ENCODE data around the gene PCSK5. TPM values are rescaled to one million over a fixed set of nuclear protein-coding genes. Genes with fewer than 3 reads are reported as not detected.

PCSK5 gene
- polyA plus RNA-seq, 1 donor (not counting 4 experiments of a cell fraction or from before 2014, with no cell fraction given): 1.9 TPM

- no peak overlapping the region for H3K4me2 ChIP-seq (ENCODE audit: control insufficient read depth, extremely low read depth, insufficient read depth, low read depth, low read length)
- no peaks in the 10 kb centered on the region for H3K79me2 ChIP-seq (ENCODE audit: control insufficient read depth, insufficient read depth, low read length)
- TF ChIP-seq, protein P1, sequence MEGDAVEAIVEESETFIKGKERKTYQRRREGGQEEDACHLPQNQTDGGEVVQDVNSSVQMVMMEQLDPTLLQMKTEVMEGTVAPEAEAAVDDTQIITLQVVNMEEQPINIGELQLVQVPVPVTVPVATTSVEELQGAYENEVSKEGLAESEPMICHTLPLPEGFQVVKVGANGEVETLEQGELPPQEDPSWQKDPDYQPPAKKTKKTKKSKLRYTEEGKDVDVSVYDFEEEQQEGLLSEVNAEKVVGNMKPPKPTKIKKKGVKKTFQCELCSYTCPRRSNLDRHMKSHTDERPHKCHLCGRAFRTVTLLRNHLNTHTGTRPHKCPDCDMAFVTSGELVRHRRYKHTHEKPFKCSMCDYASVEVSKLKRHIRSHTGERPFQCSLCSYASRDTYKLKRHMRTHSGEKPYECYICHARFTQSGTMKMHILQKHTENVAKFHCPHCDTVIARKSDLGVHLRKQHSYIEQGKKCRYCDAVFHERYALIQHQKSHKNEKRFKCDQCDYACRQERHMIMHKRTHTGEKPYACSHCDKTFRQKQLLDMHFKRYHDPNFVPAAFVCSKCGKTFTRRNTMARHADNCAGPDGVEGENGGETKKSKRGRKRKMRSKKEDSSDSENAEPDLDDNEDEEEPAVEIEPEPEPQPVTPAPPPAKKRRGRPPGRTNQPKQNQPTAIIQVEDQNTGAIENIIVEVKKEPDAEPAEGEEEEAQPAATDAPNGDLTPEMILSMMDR (optimal IDR thresholded peaks at IDR 0.05 in 1 of 3, IDR thresholded peaks at IDR 0.05 in 1 of 3, conservative IDR thresholded peaks at IDR 0.05 in 1 of 3; ENCODE audit: extremely low read depth in 1 of 3, insufficient read depth in 2 of 3, low read length in 3 of 3): no peak
- TF ChIP-seq EZH2 (IDR thresholded peaks at IDR 0.05; ENCODE audit: low read length): no peak
- H2AFZ ChIP-seq (ENCODE audit: control insufficient read depth, low read length): no peak overlapping the region
- H3K4me1 ChIP-seq (ENCODE audit: control insufficient read depth, extremely low read depth, insufficient read depth, low read length): no peaks in the 10 kb centered on the region
- no peak for FAIRE-seq
- H3K4me3 ChIP-seq (ENCODE audit: control insufficient read depth in 2 of 3, extremely low read depth in 1 of 3, insufficient read depth in 2 of 3, low read depth in 1 of 3, low read length in 3 of 3): no peak overlapping the region
- no peaks in the 10 kb centered on the region for H3K36me3 ChIP-seq (ENCODE audit: control insufficient read depth in 2 of 2, extremely low read depth in 1 of 2, insufficient read depth in 2 of 2, low read length in 2 of 2)
- no peaks in the 10 kb centered on the region for H3K9me3 ChIP-seq (ENCODE audit: control insufficient read depth, low read depth, low read length)
- H4K20me1 ChIP-seq (ENCODE audit: control insufficient read depth, extremely low read depth, insufficient read depth, low read length): no peaks in the 10 kb centered on the region
- no peaks in the 10 kb centered on the region for H3K9me1 ChIP-seq (ENCODE audit: control insufficient read depth, extremely low read depth, insufficient read depth, low read length)
- H3K27me3 ChIP-seq (ENCODE audit: control insufficient read depth, extremely low read depth, insufficient read depth, low read length): no peaks in the 10 kb centered on the region
- dilution Hi-C loops (cut with MboI; ENCODE audit: extremely low pct_ligation_motif_present, low sequenced_read_pairs): loop anchor here (25.0 kb wide), 1 partner anchor 616 kb away; no protein-coding TSS in a partner anchor
- no peak overlapping the region for H3K9ac ChIP-seq (ENCODE audit: control insufficient read depth, extremely low read depth, insufficient read depth, low read length)
- no peak for DNase-seq (ENCODE audit: low read depth, low spot score)
- H3K27ac ChIP-seq (ENCODE audit: control insufficient read depth, insufficient read depth, low read length): no peak overlapping the region
Observed at GRCh38 chr9:75878488-75878860, 12.0 kb upstream of the PCSK5 start.

- no peaks in the 10 kb centered on the region for H3K36me3 ChIP-seq (ENCODE audit: control insufficient read depth in 2 of 2, extremely low read depth in 1 of 2, insufficient read depth in 2 of 2, low read length in 2 of 2)
- H3K79me2 ChIP-seq (ENCODE audit: control insufficient read depth, insufficient read depth, low read length): no peaks in the 10 kb centered on the region
- no peak overlapping the region for H3K4me3 ChIP-seq (ENCODE audit: control insufficient read depth in 2 of 3, extremely low read depth in 1 of 3, insufficient read depth in 2 of 3, low read depth in 1 of 3, low read length in 3 of 3)
- no peak overlapping the region for H3K4me2 ChIP-seq (ENCODE audit: control insufficient read depth, extremely low read depth, insufficient read depth, low read depth, low read length)
- no peaks in the 10 kb centered on the region for H3K4me1 ChIP-seq (ENCODE audit: control insufficient read depth, extremely low read depth, insufficient read depth, low read length)
- no peak overlapping the region for H3K27ac ChIP-seq (ENCODE audit: control insufficient read depth, insufficient read depth, low read length)
- dilution Hi-C loops (cut with MboI; ENCODE audit: extremely low pct_ligation_motif_present, low sequenced_read_pairs): loop anchor here (25.0 kb wide), 1 partner anchor 618 kb away; no protein-coding TSS in a partner anchor
- H3K9me1 ChIP-seq (ENCODE audit: control insufficient read depth, extremely low read depth, insufficient read depth, low read length): no peaks in the 10 kb centered on the region
- no peaks in the 10 kb centered on the region for H4K20me1 ChIP-seq (ENCODE audit: control insufficient read depth, extremely low read depth, insufficient read depth, low read length)
- DNase-seq (ENCODE audit: low read depth, low spot score): no peak
- TF ChIP-seq EZH2 (IDR thresholded peaks at IDR 0.05; ENCODE audit: low read length): no peak
- TF ChIP-seq, protein P1 (optimal IDR thresholded peaks at IDR 0.05 in 1 of 3, IDR thresholded peaks at IDR 0.05 in 1 of 3, conservative IDR thresholded peaks at IDR 0.05 in 1 of 3; ENCODE audit: extremely low read depth in 1 of 3, insufficient read depth in 2 of 3, low read length in 3 of 3): no peak
- H3K27me3 ChIP-seq (ENCODE audit: control insufficient read depth, extremely low read depth, insufficient read depth, low read length): no peaks in the 10 kb centered on the region
- no peak overlapping the region for H3K9ac ChIP-seq (ENCODE audit: control insufficient read depth, extremely low read depth, insufficient read depth, low read length)
- no peak for FAIRE-seq
- H3K9me3 ChIP-seq (ENCODE audit: control insufficient read depth, low read depth, low read length): no peaks in the 10 kb centered on the region
- H2AFZ ChIP-seq (ENCODE audit: control insufficient read depth, low read length): no peak overlapping the region
Observed at GRCh38 chr9:75880618-75881017, 9.9 kb upstream of the PCSK5 start.
